K562 (cell line): Measurements from ENCODE around the gene VGLL3. TPM values are rescaled to one million over a fixed set of nuclear protein-coding genes. Genes with fewer than 3 reads are reported as not detected.

ENCODE experiments used
- ATAC-seq: fragments of 200-7000 bp; cut with Tn5 transposase; 3 replicates; pipeline ENCODE4 v1.9.1; 2020; ENCODE audit warnings: moderate library complexity
- BruUV-seq: library from RNA; stranded (reverse); fragments of 400-500 nt; replicated peaks from 2 replicates; lab custom pipeline; 2021; lab: Mats Ljungman, UMichigan
- CTCF ChIA-PET: fragments of 300-600 bp; formaldehyde crosslinking; extraction: SDS; loops from one replicate; lab custom pipeline; 2021; ENCODE audit warnings: low intra/inter-chr PET ratio; lab: Yijun Ruan, JAX
- POLR2A ChIA-PET: fragments of 300-600, 350-650 bp; sonication (Branson Sonifier 250); formaldehyde crosslinking; extraction: SDS; loops from one replicate; lab custom pipeline; 2021; ENCODE audit warnings: antibody characterized with exemption, inconsistent platforms; lab: Yijun Ruan, JAX
- DNase-seq, 4 experiments: peaks; one replicate each; pipeline versions ENCODE4 v3.0.0 to v3.0.0-alpha.2; 2011 to 2018; ENCODE audit warnings: low spot score in 3 of 4, mixed read lengths in 3 of 4; ENCODE audit errors: extremely low read depth in 1 of 4
- FAIRE-seq: peaks from 2 replicates; lab custom pipeline; 2011; peaks lifted over from hg19 to GRCh38; lab: Jason Lieb, UNC
- H2AFZ ChIP-seq: 2 replicates; pipeline ENCODE4 v1.6.0; 2011; ENCODE audit warnings: low read depth, low read length, control low read depth, inconsistent platforms
- H3K27ac ChIP-seq: fragments of 200-600 bp; 3 replicates; pipeline ENCODE4 v1.8.0; 2011; ENCODE audit warnings: low read depth, mild to moderate bottlenecking, control low read depth, inconsistent platforms, low read length, moderate library complexity, mixed read lengths; ENCODE audit errors: extremely low read depth
- H3K27me3 ChIP-seq, 2 experiments: fragments of 300-600 bp in 1 of 2; 2 replicates in 1 of 2; 3 replicates in 1 of 2; pipeline versions ENCODE4 v1.6.0 to v1.8.0; 2011; ENCODE audit warnings: inconsistent platforms in 2 of 2, low read length in 2 of 2, mild to moderate bottlenecking in 1 of 2, mixed read lengths in 1 of 2, moderate library complexity in 1 of 2; ENCODE audit not compliant: control insufficient read depth in 2 of 2, insufficient read depth in 2 of 2
- H3K36me3 ChIP-seq: fragments of 300-600 bp; 3 replicates; pipeline ENCODE4 v1.8.0; 2011; ENCODE audit warnings: mild to moderate bottlenecking, low read length, inconsistent platforms; ENCODE audit not compliant: control insufficient read depth, insufficient read depth
- H3K4me1 ChIP-seq, 2 experiments: fragments of 200-600 bp in 1 of 2; replicated peaks in 1 of 2; 2 replicates in 1 of 2; 3 replicates in 1 of 2; pipeline versions ENCODE4 v1.5.1 to v1.8.0; 2011; ENCODE audit warnings: inconsistent platforms in 2 of 2, low read length in 2 of 2, mild to moderate bottlenecking in 1 of 2, mixed read lengths in 1 of 2, moderate library complexity in 1 of 2; ENCODE audit not compliant: control insufficient read depth in 2 of 2, insufficient read depth in 2 of 2
- H3K4me2 ChIP-seq: 2 replicates; pipeline ENCODE4 v1.6.1; 2011; ENCODE audit warnings: low read length, control low read depth, inconsistent platforms, mixed read lengths; ENCODE audit not compliant: insufficient read depth
- H3K4me3 ChIP-seq: fragments of 200-600 bp; sonication (generic), shearing (Covaris generic); 2 replicates; pipeline ENCODE4 v1.5.1; 2016; ENCODE audit warnings: control low read depth, inconsistent platforms
- H3K79me2 ChIP-seq: fragments of 200-600 bp; 3 replicates; pipeline ENCODE4 v1.8.0; 2011; ENCODE audit warnings: low read length, inconsistent platforms; ENCODE audit not compliant: control insufficient read depth, insufficient read depth
- H3K9ac ChIP-seq, 2 experiments: 2 replicates each; pipeline versions ENCODE4 v1.6.0 to v1.6.1; 2011; ENCODE audit warnings: low read depth in 2 of 2, low read length in 2 of 2, control low read depth in 1 of 2, inconsistent platforms in 1 of 2, mild to moderate bottlenecking in 1 of 2, mixed read lengths in 1 of 2; ENCODE audit not compliant: insufficient read depth in 1 of 2
- H3K9me1 ChIP-seq: one replicate; pipeline ENCODE4 v1.6.0; 2011; ENCODE audit warnings: inconsistent platforms, mild to moderate bottlenecking, low read length, moderate library complexity; ENCODE audit not compliant: control insufficient read depth, insufficient read depth
- H3K9me3 ChIP-seq: replicated peaks from 2 replicates; pipeline ENCODE4 v1.5.1; 2011; ENCODE audit warnings: low read depth, low read length, inconsistent platforms; ENCODE audit not compliant: control insufficient read depth, insufficient read depth
- H4K20me1 ChIP-seq: replicated peaks from 2 replicates; pipeline ENCODE4 v1.6.1; 2011; ENCODE audit warnings: low read length, inconsistent platforms, mixed read lengths; ENCODE audit not compliant: control insufficient read depth, insufficient read depth
- CBFA2T3 ChIP-seq: fragments of 450-650 bp; IDR thresholded peaks from 2 replicates; pipeline ENCODE4 v1.6.1; 2017
- CEBPG ChIP-seq, 3 experiments: fragments of 200-800 bp in 1 of 3; sonication (Bioruptor generic) in 1 of 3; sonication (generic) in 1 of 3; formaldehyde crosslinking in 1 of 3; IDR thresholded peaks in 2 of 3; conservative IDR thresholded peaks in 1 of 3; 2 replicates each; pipeline versions ENCODE4 v1.6.1 to v1.8.0; 2016 to 2022; ENCODE audit warnings: missing compliant biosample characterization in 2 of 3, missing genetic modification characterization in 2 of 3, mild to moderate bottlenecking in 1 of 3, missing genetic modification reagents in 1 of 3
- DACH1 ChIP-seq: fragments of 450-650 bp; IDR thresholded peaks from 2 replicates; pipeline ENCODE4 v1.6.1; 2018; ENCODE audit not compliant: partially characterized antibody
- GATAD2A ChIP-seq: fragments of 450-650 bp; IDR thresholded peaks from 2 replicates; pipeline ENCODE4 v1.6.1; 2017
- ZNF551 ChIP-seq: fragments of 250-450 bp; sonication (Bioruptor Pico); IDR thresholded peaks from 2 replicates; pipeline ENCODE4 v1.5.0; 2021; ENCODE audit warnings: mild to moderate bottlenecking, moderate library complexity
- WGBS: fragments of 100-300 bp; shearing (Covaris generic); methylation state at CpG from one replicate; pipeline ENCODE4 v1.1.6; 2016; ENCODE audit warnings: low coverage, mixed read lengths; ENCODE audit not compliant: insufficient coverage; ENCODE audit errors: missing lambda C conversion rate; 5-methylcytosine and 5-hydroxymethylcytosine counted together
- in situ Hi-C: fragments of 300-500 bp; cut with MboI; formaldehyde crosslinking; loops from 4 replicates; pipeline ENCODE4 v1.15.0; 2018; ENCODE audit warnings: inconsistent platforms, mixed read lengths
- intact Hi-C: fragments of 100-400 bp; cut with micrococcal nuclease; formaldehyde crosslinking; loops from 2 replicates; pipeline ENCODE4 v1.14.2; 2022
- polyA plus RNA-seq, 8 experiments: library from polyadenylated mRNA; depleted of rRNA in 4 of 8; stranded (reverse) in 5 of 8; unstranded in 3 of 8; fragments of >200 nt; fragmentation: Nextera tagmentation in 2 of 8; fragmentation: Illumina TruSeq in 1 of 8; extraction: Ambion mirVana in 2 of 8; extraction: Trizol in 1 of 8; gene quantifications; 2 replicates each; pipeline versions ENCODE4 v1.2.1 to v1.2.3, GENCODE V29; 2011 to 2014; ENCODE audit warnings: inconsistent platforms in 1 of 8, missing spikeins in 1 of 8
- total RNA-seq, 7 experiments: library from RNA; depleted of rRNA in 6 of 7; stranded (reverse); fragments of >200 nt in 6 of 7; fragmentation: Illumina TruSeq in 2 of 7; extraction: Trizol in 2 of 7; gene quantifications; 2 replicates each; pipeline versions ENCODE4 v1.2.1 to v1.2.3, GENCODE V29; 2011 to 2021; ENCODE audit warnings: low replicate concordance in 1 of 7
- TF ChIP-seq, protein P1 (sequence below), 2 experiments: fragments of 450-650 bp in 1 of 2; sonication (generic) in 1 of 2; formaldehyde crosslinking in 1 of 2; IDR thresholded peaks in 1 of 2; conservative IDR thresholded peaks in 1 of 2; 2 replicates each; pipeline versions ENCODE4 v1.6.1 to v1.8.1; 2016 to 2023; ENCODE audit warnings: mild to moderate bottlenecking in 2 of 2, moderate library complexity in 2 of 2, inconsistent platforms in 1 of 2, missing genetic modification reagents in 1 of 2
- TF ChIP-seq, protein P2 (sequence below), 2 experiments: fragments of 450-650 bp in 1 of 2; IDR thresholded peaks; 2 replicates each; pipeline ENCODE4 v1.6.1; 2011 to 2017; ENCODE audit warnings: low read depth in 2 of 2, antibody characterized with exemption in 1 of 2, borderline replicate concordance in 1 of 2, low read length in 1 of 2, mild to moderate bottlenecking in 1 of 2, mixed read lengths in 1 of 2; ENCODE audit not compliant: control insufficient read depth in 1 of 2

Gene VGLL3
- total and polyA plus RNA-seq, 9 of the 15 experiments (the other 6 are each of a cell fraction or from before 2014, with no cell fraction given) = under 0.01 to 0.09 (median 0.04) TPM; not detected in 6

DNA sequence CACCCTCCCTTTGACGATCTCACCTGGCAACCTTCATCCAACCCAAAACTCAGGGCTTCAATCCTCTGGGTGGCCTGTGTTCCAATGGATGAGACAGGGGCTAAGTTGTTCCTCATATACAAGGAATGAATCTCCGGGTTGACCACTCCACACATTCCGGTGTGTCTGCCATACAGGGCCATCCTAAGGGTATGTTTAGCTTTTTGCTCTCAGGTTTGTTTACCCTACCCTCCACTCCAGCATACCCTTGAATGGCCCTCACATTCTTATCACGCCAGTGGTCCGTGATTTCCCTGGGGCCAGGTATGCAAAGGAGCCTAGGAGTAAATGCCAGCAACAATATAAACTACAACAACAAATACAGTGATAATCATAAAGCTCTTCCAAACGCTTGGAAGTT lies 45.7 kb upstream of the VGLL3 start:
- Histone ChIP-seq H3K9ac (no peak overlapping the region), H3K27me3 (no peaks in the 10 kb centered on the region), H3K27ac (no peak overlapping the region), H3K9me3 (no peaks in the 10 kb centered on the region), H3K4me2 (no peak overlapping the region), H3K79me2 (no peaks in the 10 kb centered on the region), H4K20me1 (no peaks in the 10 kb centered on the region), H3K4me3 (no peak overlapping the region), H3K9me1 (no peaks in the 10 kb centered on the region), H2AFZ (no peak overlapping the region), H3K36me3 (no peaks in the 10 kb centered on the region), H3K4me1 (no peaks in the 10 kb centered on the region)
- no peak for ATAC-seq
- no peak for TF ChIP-seq CEBPG (CRISPR knock-in tag; IDR thresholded peaks at IDR 0.05)
- no peak for TF ChIP-seq CEBPG (tag; conservative IDR thresholded peaks at IDR 0.05 in 1 of 2, IDR thresholded peaks at IDR 0.05 in 1 of 2)
- no peak for TF ChIP-seq CBFA2T3
- TF ChIP-seq, protein P1, sequence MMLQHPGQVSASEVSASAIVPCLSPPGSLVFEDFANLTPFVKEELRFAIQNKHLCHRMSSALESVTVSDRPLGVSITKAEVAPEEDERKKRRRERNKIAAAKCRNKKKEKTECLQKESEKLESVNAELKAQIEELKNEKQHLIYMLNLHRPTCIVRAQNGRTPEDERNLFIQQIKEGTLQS (IDR thresholded peaks at IDR 0.05) = no peak
- TF ChIP-seq, protein P1 (CRISPR knock-in tag; conservative IDR thresholded peaks at IDR 0.05) = no peak
- TF ChIP-seq, protein P2, sequence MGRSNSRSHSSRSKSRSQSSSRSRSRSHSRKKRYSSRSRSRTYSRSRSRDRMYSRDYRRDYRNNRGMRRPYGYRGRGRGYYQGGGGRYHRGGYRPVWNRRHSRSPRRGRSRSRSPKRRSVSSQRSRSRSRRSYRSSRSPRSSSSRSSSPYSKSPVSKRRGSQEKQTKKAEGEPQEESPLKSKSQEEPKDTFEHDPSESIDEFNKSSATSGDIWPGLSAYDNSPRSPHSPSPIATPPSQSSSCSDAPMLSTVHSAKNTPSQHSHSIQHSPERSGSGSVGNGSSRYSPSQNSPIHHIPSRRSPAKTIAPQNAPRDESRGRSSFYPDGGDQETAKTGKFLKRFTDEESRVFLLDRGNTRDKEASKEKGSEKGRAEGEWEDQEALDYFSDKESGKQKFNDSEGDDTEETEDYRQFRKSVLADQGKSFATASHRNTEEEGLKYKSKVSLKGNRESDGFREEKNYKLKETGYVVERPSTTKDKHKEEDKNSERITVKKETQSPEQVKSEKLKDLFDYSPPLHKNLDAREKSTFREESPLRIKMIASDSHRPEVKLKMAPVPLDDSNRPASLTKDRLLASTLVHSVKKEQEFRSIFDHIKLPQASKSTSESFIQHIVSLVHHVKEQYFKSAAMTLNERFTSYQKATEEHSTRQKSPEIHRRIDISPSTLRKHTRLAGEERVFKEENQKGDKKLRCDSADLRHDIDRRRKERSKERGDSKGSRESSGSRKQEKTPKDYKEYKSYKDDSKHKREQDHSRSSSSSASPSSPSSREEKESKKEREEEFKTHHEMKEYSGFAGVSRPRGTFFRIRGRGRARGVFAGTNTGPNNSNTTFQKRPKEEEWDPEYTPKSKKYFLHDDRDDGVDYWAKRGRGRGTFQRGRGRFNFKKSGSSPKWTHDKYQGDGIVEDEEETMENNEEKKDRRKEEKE (IDR thresholded peaks at IDR 0.05; ENCODE audit: borderline replicate concordance in 1 of 2, control insufficient read depth in 1 of 2, low read depth in 2 of 2, low read length in 1 of 2) = no peak
- no peak for TF ChIP-seq GATAD2A
- TF ChIP-seq DACH1 = no peak
- TF ChIP-seq ZNF551 (CRISPR knock-in tag) = no peak
- ChIA-PET POLR2A (no interaction called here), CTCF (no interaction called here)
- DNase-seq = no peak
- intact Hi-C loops (no loop called here), in situ Hi-C loops (no loop called here)
- BruUV-seq = no TSS peak
- 0% methylated on average over 6 of the region's 6 CpGs for WGBS
- FAIRE-seq = no peak
